CD4-positive, alpha-beta memory T cell (primary cell): Measurements from ENCODE around the gene NEK10. TPM values are rescaled to one million over a fixed set of nuclear protein-coding genes. Genes with fewer than 3 reads are reported as not detected.
"Not testable (repeated sequence)": the region's sequence is repeated elsewhere in the genome, so short reads cannot be mapped to it uniquely, and the experiment has no call there.

Experiments
- CTCF ChIA-PET: fragments of 350-600 bp; sonication (Branson Sonifier 250); formaldehyde crosslinking; loops from one replicate; lab custom pipeline; 2021; ENCODE audit warnings: inconsistent platforms; ENCODE audit not compliant: partially characterized antibody; lab: Charles Lee
- POLR2A ChIA-PET: fragments of 350-600 bp; sonication (Branson Sonifier 250); formaldehyde crosslinking; loops from one replicate; lab custom pipeline; 2021; ENCODE audit not compliant: partially characterized antibody; lab: Charles Lee
- DNase-seq, 5 donors: peaks; one replicate each; pipeline versions ENCODE4 v3.0.0 to v3.0.0-alpha.2; 2020 to 2022; ENCODE audit warnings: mixed read lengths in 1 of 5
- H3K27ac ChIP-seq: one replicate; pipeline ENCODE4 v1.7.0; 2013; ENCODE audit warnings: low read depth, low read length
- H3K27me3 ChIP-seq: 2 replicates; pipeline ENCODE4 v1.7.0; 2013; ENCODE audit warnings: mild to moderate bottlenecking, low read length, moderate library complexity; ENCODE audit not compliant: insufficient read depth
- H3K36me3 ChIP-seq: 2 replicates; pipeline ENCODE4 v1.7.0; 2013; ENCODE audit warnings: mild to moderate bottlenecking, low read length, moderate library complexity; ENCODE audit not compliant: insufficient read depth
- H3K4me1 ChIP-seq: 2 replicates; pipeline ENCODE4 v1.7.0; 2013; ENCODE audit warnings: mild to moderate bottlenecking, low read length, moderate library complexity; ENCODE audit not compliant: insufficient read depth
- H3K4me3 ChIP-seq, 2 donors: one replicate each; pipeline ENCODE4 v1.7.0; 2013; ENCODE audit warnings: low read length in 2 of 2, mild to moderate bottlenecking in 1 of 2
- H3K9me3 ChIP-seq, 2 donors: one replicate each; pipeline ENCODE4 v1.7.0; 2013; ENCODE audit warnings: low read length in 2 of 2, control low read depth in 1 of 2; ENCODE audit not compliant: control insufficient read depth in 1 of 2
- H3K27ac Mint-ChIP-seq, 7 donors: one replicate each; pipeline ENCODE4 v1.8.0; 2020 to 2021; ENCODE audit warnings: mixed read lengths in 7 of 7, mild to moderate bottlenecking in 6 of 7, inconsistent platforms in 3 of 7, moderate library complexity in 3 of 7
- H3K27me3 Mint-ChIP-seq, 2 donors: one replicate each; pipeline ENCODE4 v1.8.0; 2020 to 2021; ENCODE audit warnings: mixed read lengths in 2 of 2
- H3K36me3 Mint-ChIP-seq, 2 donors: one replicate each; pipeline ENCODE4 v1.8.0; 2020 to 2021; ENCODE audit warnings: mixed read lengths in 2 of 2, inconsistent platforms in 1 of 2, mild to moderate bottlenecking in 1 of 2
- H3K4me1 Mint-ChIP-seq, 4 donors: one replicate each; pipeline ENCODE4 v1.8.0; 2020 to 2021; ENCODE audit warnings: mixed read lengths in 4 of 4, mild to moderate bottlenecking in 1 of 4
- H3K4me3 Mint-ChIP-seq, 8 donors: one replicate each; pipeline ENCODE4 v1.8.0; 2020 to 2021; ENCODE audit warnings: mixed read lengths in 8 of 8, mild to moderate bottlenecking in 7 of 8, moderate library complexity in 6 of 8, inconsistent platforms in 3 of 8
- H3K9me3 Mint-ChIP-seq, 8 donors: one replicate each; pipeline ENCODE4 v1.8.0; 2020 to 2021; ENCODE audit warnings: mixed read lengths in 8 of 8, mild to moderate bottlenecking in 5 of 8, inconsistent platforms in 3 of 8, moderate library complexity in 1 of 8
- intact Hi-C: fragments of 100-400 bp; cut with micrococcal nuclease; formaldehyde crosslinking; loops from one replicate; pipeline ENCODE4 v1.15.1; 2023
- polyA plus RNA-seq, 2 donors: library from polyadenylated mRNA; unstranded; fragments of 300-500 nt; fragmentation: Illumina TruSeq; gene quantifications; one replicate each; pipeline ENCODE4 v1.2.3, GENCODE V29; 2021
- total RNA-seq, 2 experiments: library from RNA; stranded (reverse); gene quantifications; one replicate each; pipeline ENCODE4 v1.2.3, GENCODE V29; 2021

The NEK10 gene
- total and polyA plus RNA-seq, 4 experiments from 2014 or later = 0.10 to 2.7 (median 1.4) TPM; not detected in 1

- no peak overlapping the region for H3K4me3 ChIP-seq
- Mint-ChIP-seq H3K9me3 (peaks cover 0 to 8% (median 6%) of the 10 kb centered on the region in 8 donors), H3K27me3 (no peaks in the 10 kb centered on the region), H3K36me3 (peaks cover 0 to 5% of the 10 kb centered on the region in 2 donors), H3K27ac (no peak overlapping the region), H3K4me1 (no peaks in the 10 kb centered on the region), H3K4me3 (no peak overlapping the region)
- intact Hi-C loops = no loop called here
- no peak overlapping the region for H3K27ac ChIP-seq
- POLR2A ChIA-PET = no interaction called here
- DNase-seq = no peak
- H3K27me3 ChIP-seq = no peaks in the 10 kb centered on the region
- H3K36me3 ChIP-seq = no peaks in the 10 kb centered on the region
- no peaks in the 10 kb centered on the region for H3K9me3 ChIP-seq
- H3K4me1 ChIP-seq = no peaks in the 10 kb centered on the region
- CTCF ChIA-PET = interaction anchor here (1.1 kb wide), 1 partner anchor 10 kb away, joined by 3 read pairs; no protein-coding TSS in a partner anchor
Measured at GRCh38 chr3:27293939-27294338, 75.2 kb downstream of the NEK10 start.

- Mint-ChIP-seq H3K36me3 (no peaks in the 10 kb centered on the region), H3K27me3 (no peaks in the 10 kb centered on the region), H3K27ac (no peak overlapping the region), H3K4me1 (no peaks in the 10 kb centered on the region), H3K9me3 (no peaks in the 10 kb centered on the region), H3K4me3 (no peak overlapping the region)
- Histone ChIP-seq H3K36me3 (no peaks in the 10 kb centered on the region), H3K27me3 (no peaks in the 10 kb centered on the region), H3K4me3 (no peak overlapping the region), H3K27ac (no peak overlapping the region), H3K9me3 (no peaks in the 10 kb centered on the region), H3K4me1 (no peaks in the 10 kb centered on the region)
- ChIA-PET CTCF (no interaction called here), POLR2A (no interaction called here)
- DNase-seq = no peak
- intact Hi-C loops = no loop called here
Measured at GRCh38 chr3:27290760-27291159, 78.4 kb downstream of the NEK10 start.

- POLR2A ChIA-PET = no interaction called here
- Mint-ChIP-seq H3K36me3 (no peaks in the 10 kb centered on the region), H3K27ac (no peak overlapping the region), H3K4me1 (no peaks in the 10 kb centered on the region), H3K9me3 (no peaks in the 10 kb centered on the region), H3K27me3 (no peaks in the 10 kb centered on the region), H3K4me3 (no peak overlapping the region)
- no peaks in the 10 kb centered on the region for H3K36me3 ChIP-seq
- intact Hi-C loops = loop anchor here (10.0 kb wide), 1 partner anchor 115 kb away; no protein-coding TSS in a partner anchor
- H3K4me1 ChIP-seq = no peaks in the 10 kb centered on the region
- no peaks in the 10 kb centered on the region for H3K9me3 ChIP-seq
- CTCF ChIA-PET = no interaction called here
- H3K27me3 ChIP-seq = no peaks in the 10 kb centered on the region
- no peak overlapping the region for H3K4me3 ChIP-seq
- no peak for DNase-seq
- no peak overlapping the region for H3K27ac ChIP-seq
Measured at GRCh38 chr3:27289769-27290413, 79.3 kb downstream of the NEK10 start.

- peaks cover 0 to under 1% of the 10 kb centered on the region in 2 donors for H3K9me3 ChIP-seq
- H3K4me1 ChIP-seq = no peaks in the 10 kb centered on the region
- CTCF ChIA-PET = interaction anchor here (0.9 kb wide), 1 partner anchor 22 kb away, joined by 3 read pairs; no protein-coding TSS in a partner anchor
Measured at GRCh38 chr3:27287052-27287451, 82.1 kb downstream of the NEK10 start.

GRCh38 chr3:27286467-27286866 lies 82.7 kb downstream of the NEK10 start:
- not testable (repeated sequence) for H3K4me3 Mint-ChIP-seq, H3K27me3 Mint-ChIP-seq, H3K9me3 ChIP-seq, H3K27me3 ChIP-seq, DNase-seq, H3K36me3 Mint-ChIP-seq, H3K4me1 ChIP-seq, H3K27ac Mint-ChIP-seq, H3K4me3 ChIP-seq, H3K27ac ChIP-seq, H3K4me1 Mint-ChIP-seq, H3K36me3 ChIP-seq, H3K9me3 Mint-ChIP-seq
- ChIA-PET CTCF (interaction anchor here (0.9 kb wide), 1 partner anchor 23 kb away, joined by 3 read pairs; no protein-coding TSS in a partner anchor), POLR2A (interaction anchor here (0.5 kb wide), 1 partner anchor 346 kb away, joined by 3 read pairs; no protein-coding TSS in a partner anchor)
- intact Hi-C loops = loop anchor here (10.0 kb wide), 1 partner anchor 112 kb away; no protein-coding TSS in a partner anchor

More at GRCh38 chr3:27287052-27287451, 82.1 kb downstream of the NEK10 start:
- Mint-ChIP-seq H3K27ac (no peak overlapping the region), H3K4me1 (no peaks in the 10 kb centered on the region), H3K27me3 (no peaks in the 10 kb centered on the region), H3K4me3 (no peak overlapping the region), H3K36me3 (no peaks in the 10 kb centered on the region), H3K9me3 (no peaks in the 10 kb centered on the region)
- Histone ChIP-seq H3K27me3 (no peaks in the 10 kb centered on the region), H3K27ac (no peak overlapping the region), H3K36me3 (no peaks in the 10 kb centered on the region), H3K4me3 (no peak overlapping the region)
- intact Hi-C loops = loop anchor here (10.0 kb wide), 1 partner anchor 112 kb away; no protein-coding TSS in a partner anchor
- POLR2A ChIA-PET = interaction anchor here (0.5 kb wide), 1 partner anchor 346 kb away, joined by 3 read pairs; no protein-coding TSS in a partner anchor
- no peak for DNase-seq

GRCh38 chr3:27285668-27286067 lies 83.5 kb downstream of the NEK10 start:
- H3K27ac ChIP-seq = no peak overlapping the region
- H3K4me1 Mint-ChIP-seq = no peaks in the 10 kb centered on the region
- peaks cover 0 to 9% of the 10 kb centered on the region in 2 donors for H3K36me3 Mint-ChIP-seq
- no peaks in the 10 kb centered on the region for H3K27me3 ChIP-seq
- no peak overlapping the region for H3K4me3 Mint-ChIP-seq
- intact Hi-C loops = loop anchor here (10.0 kb wide), 1 partner anchor 111 kb away; no protein-coding TSS in a partner anchor
- ChIA-PET CTCF (interaction anchor here (0.7 kb wide), 1 partner anchor 1483 kb away, joined by 3 read pairs; no protein-coding TSS in a partner anchor), POLR2A (no interaction called here)
- H3K27me3 Mint-ChIP-seq = no peaks in the 10 kb centered on the region
- no peak overlapping the region for H3K27ac Mint-ChIP-seq
- H3K4me1 ChIP-seq = no peaks in the 10 kb centered on the region
- H3K9me3 Mint-ChIP-seq = peaks cover 0 to 5% (median 0%) of the 10 kb centered on the region in 8 donors
- H3K9me3 ChIP-seq = peaks cover 0 to 3% of the 10 kb centered on the region in 2 donors
- DNase-seq = no peak
- H3K4me3 ChIP-seq = no peak overlapping the region
- no peaks in the 10 kb centered on the region for H3K36me3 ChIP-seq

- H3K4me3 ChIP-seq = no peak overlapping the region
- Mint-ChIP-seq H3K27me3 (no peaks in the 10 kb centered on the region), H3K36me3 (peaks cover 0 to 9% of the 10 kb centered on the region in 2 donors), H3K4me3 (no peak overlapping the region), H3K4me1 (no peaks in the 10 kb centered on the region), H3K9me3 (peaks cover 0 to 5% (median 0%) of the 10 kb centered on the region in 8 donors), H3K27ac (no peak overlapping the region)
- no peaks in the 10 kb centered on the region for H3K36me3 ChIP-seq
- no peak overlapping the region for H3K27ac ChIP-seq
- no peaks in the 10 kb centered on the region for H3K27me3 ChIP-seq
- DNase-seq = no peak
- intact Hi-C loops = loop anchor here (10.0 kb wide), 1 partner anchor 107 kb away; no protein-coding TSS in a partner anchor
- POLR2A ChIA-PET = no interaction called here
- CTCF ChIA-PET = no interaction called here
- no peaks in the 10 kb centered on the region for H3K4me1 ChIP-seq
- H3K9me3 ChIP-seq = peaks cover 0 to 3% of the 10 kb centered on the region in 2 donors
Measured at GRCh38 chr3:27281671-27282150, 87.5 kb downstream of the NEK10 start.
